SJSA1 (cell line): ENCODE data around the gene IQCK. TPM values are rescaled to one million over a fixed set of nuclear protein-coding genes. Genes with fewer than 3 reads are reported as not detected.

ENCODE experiments used
- DNase-seq, 2 experiments: peaks; one replicate each; pipeline ENCODE4 v3.0.0-alpha.2; 2015 to 2020; ENCODE audit warnings: low spot score in 2 of 2, low read depth in 1 of 2
- H3K27ac ChIP-seq: fragments of 250-450 bp; sonication (Bioruptor Pico); 2 replicates; pipeline ENCODE4 v1.5.1; 2020; ENCODE audit warnings: mild to moderate bottlenecking, moderate library complexity
- H3K27me3 ChIP-seq: fragments of 250-450 bp; sonication (Bioruptor Pico); replicated peaks from 2 replicates; pipeline ENCODE4 v1.5.1; 2020; ENCODE audit warnings: mild to moderate bottlenecking, moderate library complexity
- H3K36me3 ChIP-seq: fragments of 250-450 bp; sonication (Bioruptor Pico); 2 replicates; pipeline ENCODE4 v1.5.1; 2020; ENCODE audit warnings: mild to moderate bottlenecking
- H3K4me1 ChIP-seq: fragments of 250-450 bp; sonication (Bioruptor Pico); replicated peaks from 2 replicates; pipeline ENCODE4 v1.6.1; 2021; ENCODE audit warnings: mild to moderate bottlenecking
- H3K4me3 ChIP-seq: fragments of 250-450 bp; sonication (Bioruptor Pico); 2 replicates; pipeline ENCODE4 v1.5.1; 2020; ENCODE audit warnings: mild to moderate bottlenecking
- H3K9me3 ChIP-seq: fragments of 250-450 bp; sonication (Bioruptor Pico); replicated peaks from 2 replicates; pipeline ENCODE4 v1.5.1; 2020; ENCODE audit warnings: mild to moderate bottlenecking
- total RNA-seq: library from RNA; depleted of rRNA; stranded (reverse); fragments of >200 nt; shearing (Covaris generic); gene quantifications from 2 replicates; pipeline ENCODE4 v1.2.3, GENCODE V29; 2014

IQCK gene
- total RNA-seq, 1 experiment from 2014 or later: 10.5 TPM

- H3K4me1 ChIP-seq: peaks cover 10% of the 10 kb centered on the region
- H3K27ac ChIP-seq: no peak overlapping the region
- no peak for DNase-seq
These were observed 123.1 kb downstream of the IQCK start for GRCh38 chr16:19841184-19841583.

GRCh38 chr16:19842426-19843157 lies 124.5 kb downstream of the IQCK start:
- H3K9me3 ChIP-seq: peaks cover 7% of the 10 kb centered on the region; the same call in 1 of the 2 replicates
- H3K27ac ChIP-seq: no peak overlapping the region
- H3K4me1 ChIP-seq: peaks cover 10% of the 10 kb centered on the region
- H3K27me3 ChIP-seq: no peaks in the 10 kb centered on the region
- no peak overlapping the region for H3K4me3 ChIP-seq
- no peak for DNase-seq
- no peaks in the 10 kb centered on the region for H3K36me3 ChIP-seq

More at GRCh38 chr16:19841184-19841583, 123.1 kb downstream of the IQCK start:
- Histone ChIP-seq H3K27me3 (no peaks in the 10 kb centered on the region), H3K36me3 (no peaks in the 10 kb centered on the region), H3K9me3 (peaks cover 7% of the 10 kb centered on the region; the same call in 1 of the 2 replicates), H3K4me3 (no peak overlapping the region)

GRCh38 chr16:19843371-19843770 lies 125.3 kb downstream of the IQCK start:
- no peaks in the 10 kb centered on the region for H3K27me3 ChIP-seq
- no peaks in the 10 kb centered on the region for H3K36me3 ChIP-seq
- H3K4me3 ChIP-seq: no peak overlapping the region
- H3K27ac ChIP-seq: peak overlapping the region; percentile 22; the same call in 1 of the 2 replicates
- peaks cover 10% of the 10 kb centered on the region for H3K4me1 ChIP-seq
- peak in 1 of 2 experiments; percentile 29 for DNase-seq
- peaks cover 7% of the 10 kb centered on the region; the same call in 1 of the 2 replicates for H3K9me3 ChIP-seq

GRCh38 chr16:19844945-19845641 lies 127.0 kb downstream of the IQCK start:
- Histone ChIP-seq H3K27ac (peak overlapping the region; percentile 45), H3K9me3 (peaks cover 7% of the 10 kb centered on the region; the same call in 1 of the 2 replicates), H3K4me3 (no peak overlapping the region), H3K36me3 (no peaks in the 10 kb centered on the region), H3K4me1 (peaks cover 10% of the 10 kb centered on the region), H3K27me3 (no peaks in the 10 kb centered on the region)
- DNase-seq: peak; percentile 63 to 78

- peaks cover 7% of the 10 kb centered on the region; the same call in 1 of the 2 replicates for H3K9me3 ChIP-seq
- no peak overlapping the region for H3K27ac ChIP-seq
- H3K27me3 ChIP-seq: no peaks in the 10 kb centered on the region
- no peaks in the 10 kb centered on the region for H3K36me3 ChIP-seq
- H3K4me3 ChIP-seq: no peak overlapping the region
- DNase-seq: no peak
- peaks cover 10% of the 10 kb centered on the region for H3K4me1 ChIP-seq
These were observed 128.4 kb downstream of the IQCK start for GRCh38 chr16:19846436-19846835.

GRCh38 chr16:19848756-19849155 lies 130.7 kb downstream of the IQCK start:
- no peak overlapping the region for H3K27ac ChIP-seq
- H3K4me3 ChIP-seq: no peak overlapping the region
- no peaks in the 10 kb centered on the region for H3K36me3 ChIP-seq
- peaks cover 7% of the 10 kb centered on the region; the same call in 1 of the 2 replicates for H3K9me3 ChIP-seq
- DNase-seq: no peak
- no peaks in the 10 kb centered on the region for H3K27me3 ChIP-seq
- H3K4me1 ChIP-seq: peaks cover 10% of the 10 kb centered on the region

- H3K27ac ChIP-seq: no peak overlapping the region
- no peaks in the 10 kb centered on the region for H3K36me3 ChIP-seq
- no peaks in the 10 kb centered on the region for H3K9me3 ChIP-seq
- no peak overlapping the region for H3K4me3 ChIP-seq
- H3K27me3 ChIP-seq: no peaks in the 10 kb centered on the region
- peaks cover 5% of the 10 kb centered on the region for H3K4me1 ChIP-seq
- no peak for DNase-seq
These were observed 132.2 kb downstream of the IQCK start for GRCh38 chr16:19850131-19850817.

GRCh38 chr16:19851476-19851875 lies 133.4 kb downstream of the IQCK start:
- no peak overlapping the region for H3K4me3 ChIP-seq
- no peak overlapping the region for H3K27ac ChIP-seq
- no peaks in the 10 kb centered on the region for H3K9me3 ChIP-seq
- DNase-seq: no peak
- H3K36me3 ChIP-seq: peaks cover 2% of the 10 kb centered on the region; the same call in 1 of the 2 replicates
- no peaks in the 10 kb centered on the region for H3K4me1 ChIP-seq
- no peaks in the 10 kb centered on the region for H3K27me3 ChIP-seq

- no peak overlapping the region for H3K4me3 ChIP-seq
- no peaks in the 10 kb centered on the region for H3K27me3 ChIP-seq
- no peak for DNase-seq
- H3K36me3 ChIP-seq: peaks cover 3% of the 10 kb centered on the region; the same call in 1 of the 2 replicates
- no peaks in the 10 kb centered on the region for H3K9me3 ChIP-seq
- H3K27ac ChIP-seq: no peak overlapping the region
- no peaks in the 10 kb centered on the region for H3K4me1 ChIP-seq
These were observed 135.2 kb downstream of the IQCK start for GRCh38 chr16:19853132-19853741.

GRCh38 chr16:19853742-19854542 lies 135.9 kb downstream of the IQCK start:
- Histone ChIP-seq H3K9me3 (no peaks in the 10 kb centered on the region), H3K4me3 (no peak overlapping the region), H3K27ac (no peak overlapping the region)

GRCh38 chr16:19854543-19854876 lies 136.4 kb downstream of the IQCK start:
- Histone ChIP-seq H3K9me3 (no peaks in the 10 kb centered on the region), H3K27ac (no peak overlapping the region), H3K36me3 (peaks cover 8% of the 10 kb centered on the region), H3K4me3 (no peak overlapping the region), H3K4me1 (no peaks in the 10 kb centered on the region), H3K27me3 (no peaks in the 10 kb centered on the region)
- DNase-seq: no peak

More at GRCh38 chr16:19853742-19854542, 135.9 kb downstream of the IQCK start:
- no peaks in the 10 kb centered on the region for H3K4me1 ChIP-seq
- no peak for DNase-seq
- peaks cover 3% of the 10 kb centered on the region; the same call in 1 of the 2 replicates for H3K36me3 ChIP-seq
- H3K27me3 ChIP-seq: no peaks in the 10 kb centered on the region

- no peak overlapping the region for H3K27ac ChIP-seq
- H3K9me3 ChIP-seq: no peaks in the 10 kb centered on the region
- H3K27me3 ChIP-seq: no peaks in the 10 kb centered on the region
- no peak for DNase-seq
- peaks cover 14% of the 10 kb centered on the region for H3K4me1 ChIP-seq
- peaks cover 14% of the 10 kb centered on the region for H3K36me3 ChIP-seq
- H3K4me3 ChIP-seq: no peak overlapping the region
These were observed 138.0 kb downstream of the IQCK start for GRCh38 chr16:19856120-19856519.
